ENCODE measurements around the gene CTAGE1. TPM values are rescaled to one million over a fixed set of nuclear protein-coding genes. Genes with fewer than 3 reads are reported as not detected.
A peak's percentile ranks its signal among the peaks of the same experiment; 100 is the strongest.

The CTAGE1 gene
- total and polyA plus RNA-seq, 7 donors, result not detected

GRCh38 chr18:22387364-22387763 is 30.4 kb downstream of the CTAGE1 start:
- intact Hi-C loops (cut with DNase I), result no loop called here
- DNase-seq, result no peak
- 39 to 78% methylated on average over 5 of the region's 5 CpGs for WGBS, 2 donors
- TF ChIP-seq POLR2AphosphoS5 (IDR thresholded peaks at IDR 0.05) (no peak), CTCF (IDR thresholded peaks at IDR 0.05) (no peak), EP300 (IDR thresholded peaks at IDR 0.05) (no peak), POLR2A (IDR thresholded peaks at IDR 0.05) (no peak)
- H3K27me3 ChIP-seq, result no peaks in the 10 kb centered on the region
- no peaks in the 10 kb centered on the region for H3K36me3 ChIP-seq
- no peak overlapping the region for H3K4me3 ChIP-seq
- H3K9me3 ChIP-seq, result no peaks in the 10 kb centered on the region
- peaks cover 0 to 8% (median 0%) of the 10 kb centered on the region in 4 donors for H3K4me1 ChIP-seq
- no peak overlapping the region for H3K27ac ChIP-seq

GRCh38 chr18:22385718-22386117 is 32.0 kb downstream of the CTAGE1 start:
- 59 to 87% methylated on average over 4 of the region's 4 CpGs for WGBS, 2 donors
- TF ChIP-seq POLR2AphosphoS5 (IDR thresholded peaks at IDR 0.05), result no peak
- no peak for TF ChIP-seq EP300 (IDR thresholded peaks at IDR 0.05)
- no peak for TF ChIP-seq POLR2A (IDR thresholded peaks at IDR 0.05)
- TF ChIP-seq CTCF (IDR thresholded peaks at IDR 0.05), result no peak
- Histone ChIP-seq H3K4me3 (no peak overlapping the region), H3K27me3 (no peaks in the 10 kb centered on the region), H3K9me3 (no peaks in the 10 kb centered on the region), H3K27ac (no peak overlapping the region), H3K36me3 (no peaks in the 10 kb centered on the region), H3K4me1 (no peaks in the 10 kb centered on the region)
- DNase-seq, result no peak
- intact Hi-C loops (cut with DNase I), result no loop called here

GRCh38 chr18:22378672-22379282 is 38.9 kb downstream of the CTAGE1 start:
- Histone ChIP-seq H3K4me1 (no peaks in the 10 kb centered on the region), H3K27ac (no peak overlapping the region), H3K27me3 (no peaks in the 10 kb centered on the region), H3K4me3 (no peak overlapping the region), H3K36me3 (no peaks in the 10 kb centered on the region), H3K9me3 (no peaks in the 10 kb centered on the region)
- 8 to 58% methylated on average over 2 of the region's 2 CpGs for WGBS, 2 donors
- TF ChIP-seq EP300 (IDR thresholded peaks at IDR 0.05), result no peak
- TF ChIP-seq POLR2A (IDR thresholded peaks at IDR 0.05), result no peak
- peak in 1 of 4 experiments; percentile 16 for TF ChIP-seq CTCF (IDR thresholded peaks at IDR 0.05)
- no peak for TF ChIP-seq POLR2AphosphoS5 (IDR thresholded peaks at IDR 0.05)
- DNase-seq, result no peak
- intact Hi-C loops (cut with DNase I), result no loop called here

GRCh38 chr18:22377769-22378168 is 39.9 kb downstream of the CTAGE1 start:
- H3K27me3 ChIP-seq, result no peaks in the 10 kb centered on the region
- intact Hi-C loops (cut with DNase I), result no loop called here
- no peak overlapping the region for H3K27ac ChIP-seq
- H3K9me3 ChIP-seq, result no peaks in the 10 kb centered on the region
- H3K36me3 ChIP-seq, result no peaks in the 10 kb centered on the region
- H3K4me1 ChIP-seq, result no peaks in the 10 kb centered on the region
- no peak overlapping the region for H3K4me3 ChIP-seq
- 97 to 98% methylated on average over 1 of the region's 1 CpG for WGBS, 2 donors
- DNase-seq, result no peak
- no peak for TF ChIP-seq EP300 (IDR thresholded peaks at IDR 0.05)
- no peak for TF ChIP-seq POLR2AphosphoS5 (IDR thresholded peaks at IDR 0.05)
- no peak for TF ChIP-seq CTCF (IDR thresholded peaks at IDR 0.05)
- TF ChIP-seq POLR2A (IDR thresholded peaks at IDR 0.05), result no peak

GRCh38 chr18:22370414-22370813 is 47.3 kb downstream of the CTAGE1 start:
- WGBS, 2 donors, result 95 to 97% methylated on average over 4 of the region's 4 CpGs
- Histone ChIP-seq H3K9me3 (no peaks in the 10 kb centered on the region), H3K27me3 (no peaks in the 10 kb centered on the region), H3K4me1 (no peaks in the 10 kb centered on the region), H3K27ac (no peak overlapping the region), H3K4me3 (no peak overlapping the region), H3K36me3 (no peaks in the 10 kb centered on the region)
- no peak for DNase-seq
- intact Hi-C loops (cut with DNase I), result no loop called here
- TF ChIP-seq CTCF (IDR thresholded peaks at IDR 0.05) (no peak), POLR2AphosphoS5 (IDR thresholded peaks at IDR 0.05) (no peak), POLR2A (IDR thresholded peaks at IDR 0.05) (no peak), EP300 (IDR thresholded peaks at IDR 0.05) (no peak)

Measured in sigmoid colon (tissue), 7 donors.